H9 (cell line): ENCODE data around the gene DNMT3B. TPM values are rescaled to one million over a fixed set of nuclear protein-coding genes. Genes with fewer than 3 reads are reported as not detected.
A peak's percentile ranks its signal among the peaks of the same experiment; 100 is the strongest.

Experiments
- DNase-seq: peaks from one replicate; pipeline ENCODE4 v3.0.0-alpha.2; 2017
- H2AFZ ChIP-seq: one replicate; pipeline ENCODE4 v1.6.1; 2013; ENCODE audit warnings: mild to moderate bottlenecking, low read length, control low read depth, moderate library complexity
- H2AK5ac ChIP-seq: 2 replicates; pipeline ENCODE4 v1.6.1; 2013; ENCODE audit warnings: low read length, control low read depth, mixed read lengths; ENCODE audit not compliant: insufficient read length
- H2BK120ac ChIP-seq: one replicate; pipeline ENCODE4 v1.6.1; 2013; ENCODE audit warnings: low read depth, mild to moderate bottlenecking, low read length, control low read depth, inconsistent platforms; ENCODE audit not compliant: poor library complexity, severe bottlenecking
- H2BK12ac ChIP-seq: 2 replicates; pipeline ENCODE4 v1.6.1; 2013; ENCODE audit warnings: low read length, control low read depth, mixed read lengths, low read depth; ENCODE audit not compliant: insufficient read length
- H2BK15ac ChIP-seq: 2 replicates; pipeline ENCODE4 v1.6.1; 2013; ENCODE audit warnings: low read depth, low read length, control low read depth
- H2BK20ac ChIP-seq: one replicate; pipeline ENCODE4 v1.6.1; 2013; ENCODE audit warnings: low read depth, mild to moderate bottlenecking, low read length, control low read depth, inconsistent platforms; ENCODE audit not compliant: poor library complexity, severe bottlenecking
- H2BK5ac ChIP-seq: 2 replicates; pipeline ENCODE4 v1.6.1; 2013; ENCODE audit warnings: low read length, control low read depth, mixed read lengths; ENCODE audit not compliant: insufficient read length
- H3K14ac ChIP-seq: 2 replicates; pipeline ENCODE4 v1.6.1; 2013; ENCODE audit warnings: low read length, control low read depth; ENCODE audit not compliant: insufficient read depth
- H3K18ac ChIP-seq: 2 replicates; pipeline ENCODE4 v1.6.1; 2013; ENCODE audit warnings: low read depth, mild to moderate bottlenecking, mixed read lengths, low read length, control low read depth; ENCODE audit not compliant: insufficient read length
- H3K23ac ChIP-seq: 2 replicates; pipeline ENCODE4 v1.6.1; 2013; ENCODE audit warnings: low read length, control low read depth, mixed read lengths, low read depth; ENCODE audit not compliant: insufficient read length
- H3K23me2 ChIP-seq: 2 replicates; pipeline ENCODE4 v1.6.1; 2013; ENCODE audit warnings: low read depth, mild to moderate bottlenecking, mixed read lengths, low read length, control low read depth; ENCODE audit not compliant: insufficient read length, poor library complexity, severe bottlenecking
- H3K27ac ChIP-seq: 2 replicates; pipeline ENCODE4 v1.5.1; 2013; ENCODE audit warnings: low read length, control low read depth, mixed read lengths, low read depth; ENCODE audit not compliant: insufficient read length
- H3K27me3 ChIP-seq: 2 replicates; pipeline ENCODE4 v1.6.1; 2013; ENCODE audit warnings: low read length, control low read depth, inconsistent platforms; ENCODE audit not compliant: insufficient read depth
- H3K4ac ChIP-seq: 2 replicates; pipeline ENCODE4 v1.6.1; 2013; ENCODE audit warnings: low read depth, mild to moderate bottlenecking, control low read depth, inconsistent platforms, low read length, moderate library complexity
- H3K4me1 ChIP-seq: 2 replicates; pipeline ENCODE4 v1.6.1; 2013; ENCODE audit warnings: low read length, control low read depth, inconsistent platforms; ENCODE audit not compliant: insufficient read depth
- H3K4me2 ChIP-seq: 2 replicates; pipeline ENCODE4 v1.6.1; 2013; ENCODE audit warnings: low read length, control low read depth, mixed read lengths; ENCODE audit not compliant: insufficient read length, insufficient read depth
- H3K56ac ChIP-seq: 2 replicates; pipeline ENCODE4 v1.6.1; 2013; ENCODE audit warnings: low read depth, mild to moderate bottlenecking, mixed read lengths, low read length, control low read depth; ENCODE audit not compliant: insufficient read length
- H3K79me1 ChIP-seq: 2 replicates; pipeline ENCODE4 v1.6.1; 2013; ENCODE audit warnings: low read depth, mild to moderate bottlenecking, moderate library complexity, low read length, control low read depth, inconsistent platforms; ENCODE audit not compliant: insufficient read depth, poor library complexity, severe bottlenecking
- H3K79me2 ChIP-seq: 2 replicates; pipeline ENCODE4 v1.6.1; 2013; ENCODE audit warnings: low read length, control low read depth, inconsistent platforms; ENCODE audit not compliant: insufficient read depth
- H3K9ac ChIP-seq: 2 replicates; pipeline ENCODE4 v1.6.1; 2013; ENCODE audit warnings: low read length, control low read depth, mixed read lengths; ENCODE audit not compliant: insufficient read length; ENCODE audit errors: extremely low read depth
- H3K9me3 ChIP-seq: one replicate; pipeline ENCODE4 v1.6.1; 2013; ENCODE audit warnings: low read depth, low read length, inconsistent platforms; ENCODE audit not compliant: control insufficient read depth
- H3T11ph ChIP-seq: one replicate; pipeline ENCODE4 v1.6.1; 2013; ENCODE audit warnings: mild to moderate bottlenecking, low read length, control low read depth, inconsistent platforms
- H4K20me1 ChIP-seq: one replicate; pipeline ENCODE4 v1.6.1; 2013; ENCODE audit not compliant: control insufficient read depth, insufficient read length, insufficient read depth
- H4K5ac ChIP-seq: 2 replicates; pipeline ENCODE4 v1.6.1; 2013; ENCODE audit warnings: low read depth, mild to moderate bottlenecking, mixed read lengths, low read length, control low read depth; ENCODE audit not compliant: insufficient read length
- H4K8ac ChIP-seq: replicated peaks from 2 replicates; pipeline ENCODE4 v1.6.1; 2013; ENCODE audit warnings: low read length, control low read depth, mixed read lengths, low read depth; ENCODE audit not compliant: insufficient read length
- H4K91ac ChIP-seq: 2 replicates; pipeline ENCODE4 v1.6.1; 2013; ENCODE audit warnings: low read depth, mild to moderate bottlenecking, moderate library complexity, mixed read lengths, low read length, control low read depth; ENCODE audit not compliant: insufficient read length
- H3K27ac Mint-ChIP-seq, 3 experiments: 2 replicates in 2 of 3; 3 replicates in 1 of 3; pipeline ENCODE4 v1.8.0; 2020 to 2021; ENCODE audit warnings: mixed read lengths in 3 of 3, mild to moderate bottlenecking in 1 of 3, moderate library complexity in 1 of 3
- H3K27me3 Mint-ChIP-seq: 2 replicates; pipeline ENCODE4 v1.8.0; 2021; ENCODE audit warnings: low read depth, mild to moderate bottlenecking, moderate library complexity, mixed read lengths
- H3K36me3 Mint-ChIP-seq, 3 experiments: 2 replicates in 2 of 3; 3 replicates in 1 of 3; pipeline ENCODE4 v1.8.0; 2020 to 2021; ENCODE audit warnings: low read depth in 3 of 3, mixed read lengths in 3 of 3; ENCODE audit not compliant: insufficient read depth in 1 of 3
- H3K4me1 Mint-ChIP-seq, 2 experiments: 2 replicates each; pipeline ENCODE4 v1.8.0; 2020; ENCODE audit warnings: mixed read lengths in 2 of 2
- H3K4me3 Mint-ChIP-seq, 2 experiments: 2 replicates in 1 of 2; 3 replicates in 1 of 2; pipeline ENCODE4 v1.8.0; 2020 to 2021; ENCODE audit warnings: mild to moderate bottlenecking in 2 of 2, mixed read lengths in 2 of 2, moderate library complexity in 1 of 2
- H3K9me3 Mint-ChIP-seq, 2 experiments: 2 replicates in 1 of 2; 3 replicates in 1 of 2; pipeline ENCODE4 v1.8.0; 2020; ENCODE audit warnings: mild to moderate bottlenecking in 2 of 2, mixed read lengths in 2 of 2, moderate library complexity in 1 of 2
- WGBS: extraction: QIAGEN DNeasy Blood & Tissue Kit; methylation state at CpG from one replicate; pipeline ENCODE4 v1.1.7; 2013; ENCODE audit warnings: missing lambda C conversion rate, low lambda C conversion rate, mixed read lengths; ENCODE audit not compliant: insufficient read length; ENCODE audit errors: extremely low coverage; 5-methylcytosine and 5-hydroxymethylcytosine counted together
- total RNA-seq: library from RNA; stranded (reverse); gene quantifications from 2 replicates; pipeline ENCODE4 v1.2.1, GENCODE V29; 2021
- TF ChIP-seq, protein P1 (sequence below): fragments of 200-600 bp; sonication (generic); conservative IDR thresholded peaks from 3 replicates; pipeline ENCODE4 v1.8.0; 2021; ENCODE audit warnings: antibody characterized with exemption, mild to moderate bottlenecking

DNMT3B gene
- total RNA-seq, 1 experiment from 2014 or later, result 980 TPM

DNA sequence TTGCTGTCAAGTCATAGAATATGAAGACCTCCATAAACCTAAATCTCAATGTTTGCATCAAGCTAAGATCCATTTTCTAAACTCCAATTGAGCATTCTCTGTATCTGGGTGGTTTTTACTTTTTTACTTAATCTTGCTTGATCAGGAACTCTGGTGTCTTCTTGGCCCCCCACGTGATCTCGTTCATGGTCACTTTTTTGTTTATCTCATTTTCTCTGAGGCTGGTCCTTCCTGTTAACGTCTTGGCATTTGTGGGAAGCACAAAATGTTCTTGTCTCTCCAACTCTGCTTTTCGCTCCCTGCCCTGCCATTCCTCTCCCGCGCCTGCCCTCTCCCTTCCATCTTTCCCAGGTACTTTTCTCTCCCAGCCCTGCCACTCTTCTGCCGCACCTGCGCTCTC is 43.5 kb downstream of the DNMT3B start:
- H3K79me1 ChIP-seq, result no peaks in the 10 kb centered on the region
- H2BK15ac ChIP-seq, result no peak overlapping the region
- no peak overlapping the region for H3K27ac ChIP-seq
- H3K4ac ChIP-seq, result no peak overlapping the region
- DNase-seq, result no peak
- no peaks in the 10 kb centered on the region for H3K9me3 ChIP-seq
- Mint-ChIP-seq H3K27me3 (no peaks in the 10 kb centered on the region; the same call in 1 of the 2 replicates), H3K27ac (peak overlapping the region in 2 of 3 experiments; percentile 73 to 87; a peak in 5 of 7 replicates), H3K4me1 (peaks cover 67 to 69% of the 10 kb centered on the region in 2 experiments), H3K9me3 (no peaks in the 10 kb centered on the region; a peak in 1 of 5 replicates), H3K36me3 (peaks cover 79 to 100% (median 87%) of the 10 kb centered on the region in 3 experiments), H3K4me3 (no peak overlapping the region)
- no peak overlapping the region for H3K4me2 ChIP-seq
- no peak overlapping the region for H4K8ac ChIP-seq
- H4K91ac ChIP-seq, result no peak overlapping the region
- H3T11ph ChIP-seq, result no peak overlapping the region
- H2AK5ac ChIP-seq, result no peak overlapping the region
- H2BK20ac ChIP-seq, result no peak overlapping the region
- no peak overlapping the region for H2AFZ ChIP-seq
- no peak overlapping the region for H4K5ac ChIP-seq
- H3K56ac ChIP-seq, result no peak overlapping the region
- H3K4me1 ChIP-seq, result peaks cover 6% of the 10 kb centered on the region; the same call in 1 of the 2 replicates
- H3K18ac ChIP-seq, result no peak overlapping the region
- no peak overlapping the region for H2BK5ac ChIP-seq
- H3K27me3 ChIP-seq, result no peaks in the 10 kb centered on the region
- H3K23me2 ChIP-seq, result no peaks in the 10 kb centered on the region
- no peaks in the 10 kb centered on the region for H3K79me2 ChIP-seq
- H2BK120ac ChIP-seq, result no peak overlapping the region
- H3K23ac ChIP-seq, result no peak overlapping the region
- peaks cover 2% of the 10 kb centered on the region for H4K20me1 ChIP-seq
- H3K14ac ChIP-seq, result no peak overlapping the region
- no CpG with 5 or more reads among the region's 8 CpGs for WGBS
- H2BK12ac ChIP-seq, result no peak overlapping the region
- no peak overlapping the region for H3K9ac ChIP-seq
- TF ChIP-seq, protein P1, sequence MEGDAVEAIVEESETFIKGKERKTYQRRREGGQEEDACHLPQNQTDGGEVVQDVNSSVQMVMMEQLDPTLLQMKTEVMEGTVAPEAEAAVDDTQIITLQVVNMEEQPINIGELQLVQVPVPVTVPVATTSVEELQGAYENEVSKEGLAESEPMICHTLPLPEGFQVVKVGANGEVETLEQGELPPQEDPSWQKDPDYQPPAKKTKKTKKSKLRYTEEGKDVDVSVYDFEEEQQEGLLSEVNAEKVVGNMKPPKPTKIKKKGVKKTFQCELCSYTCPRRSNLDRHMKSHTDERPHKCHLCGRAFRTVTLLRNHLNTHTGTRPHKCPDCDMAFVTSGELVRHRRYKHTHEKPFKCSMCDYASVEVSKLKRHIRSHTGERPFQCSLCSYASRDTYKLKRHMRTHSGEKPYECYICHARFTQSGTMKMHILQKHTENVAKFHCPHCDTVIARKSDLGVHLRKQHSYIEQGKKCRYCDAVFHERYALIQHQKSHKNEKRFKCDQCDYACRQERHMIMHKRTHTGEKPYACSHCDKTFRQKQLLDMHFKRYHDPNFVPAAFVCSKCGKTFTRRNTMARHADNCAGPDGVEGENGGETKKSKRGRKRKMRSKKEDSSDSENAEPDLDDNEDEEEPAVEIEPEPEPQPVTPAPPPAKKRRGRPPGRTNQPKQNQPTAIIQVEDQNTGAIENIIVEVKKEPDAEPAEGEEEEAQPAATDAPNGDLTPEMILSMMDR, result no peak
